H9 (cell line): ENCODE results near the gene NDUFAB1. TPM values are rescaled to one million over a fixed set of nuclear protein-coding genes. Genes with fewer than 3 reads are reported as not detected.

Experiments
- DNase-seq: peaks from one replicate; pipeline ENCODE4 v3.0.0-alpha.2; 2017
- H2AFZ ChIP-seq: one replicate; pipeline ENCODE4 v1.6.1; 2013; ENCODE audit warnings: mild to moderate bottlenecking, low read length, control low read depth, moderate library complexity
- H2AK5ac ChIP-seq: 2 replicates; pipeline ENCODE4 v1.6.1; 2013; ENCODE audit warnings: low read length, control low read depth, mixed read lengths; ENCODE audit not compliant: insufficient read length
- H2BK120ac ChIP-seq: one replicate; pipeline ENCODE4 v1.6.1; 2013; ENCODE audit warnings: low read depth, mild to moderate bottlenecking, low read length, control low read depth, inconsistent platforms; ENCODE audit not compliant: poor library complexity, severe bottlenecking
- H2BK12ac ChIP-seq: 2 replicates; pipeline ENCODE4 v1.6.1; 2013; ENCODE audit warnings: low read length, control low read depth, mixed read lengths, low read depth; ENCODE audit not compliant: insufficient read length
- H2BK15ac ChIP-seq: 2 replicates; pipeline ENCODE4 v1.6.1; 2013; ENCODE audit warnings: low read depth, low read length, control low read depth
- H2BK20ac ChIP-seq: one replicate; pipeline ENCODE4 v1.6.1; 2013; ENCODE audit warnings: low read depth, mild to moderate bottlenecking, low read length, control low read depth, inconsistent platforms; ENCODE audit not compliant: poor library complexity, severe bottlenecking
- H2BK5ac ChIP-seq: 2 replicates; pipeline ENCODE4 v1.6.1; 2013; ENCODE audit warnings: low read length, control low read depth, mixed read lengths; ENCODE audit not compliant: insufficient read length
- H3K14ac ChIP-seq: 2 replicates; pipeline ENCODE4 v1.6.1; 2013; ENCODE audit warnings: low read length, control low read depth; ENCODE audit not compliant: insufficient read depth
- H3K18ac ChIP-seq: 2 replicates; pipeline ENCODE4 v1.6.1; 2013; ENCODE audit warnings: low read depth, mild to moderate bottlenecking, mixed read lengths, low read length, control low read depth; ENCODE audit not compliant: insufficient read length
- H3K23ac ChIP-seq: 2 replicates; pipeline ENCODE4 v1.6.1; 2013; ENCODE audit warnings: low read length, control low read depth, mixed read lengths, low read depth; ENCODE audit not compliant: insufficient read length
- H3K23me2 ChIP-seq: 2 replicates; pipeline ENCODE4 v1.6.1; 2013; ENCODE audit warnings: low read depth, mild to moderate bottlenecking, mixed read lengths, low read length, control low read depth; ENCODE audit not compliant: insufficient read length, poor library complexity, severe bottlenecking
- H3K27ac ChIP-seq: 2 replicates; pipeline ENCODE4 v1.5.1; 2013; ENCODE audit warnings: low read length, control low read depth, mixed read lengths, low read depth; ENCODE audit not compliant: insufficient read length
- H3K27me3 ChIP-seq: 2 replicates; pipeline ENCODE4 v1.6.1; 2013; ENCODE audit warnings: low read length, control low read depth, inconsistent platforms; ENCODE audit not compliant: insufficient read depth
- H3K4ac ChIP-seq: 2 replicates; pipeline ENCODE4 v1.6.1; 2013; ENCODE audit warnings: low read depth, mild to moderate bottlenecking, control low read depth, inconsistent platforms, low read length, moderate library complexity
- H3K4me1 ChIP-seq: 2 replicates; pipeline ENCODE4 v1.6.1; 2013; ENCODE audit warnings: low read length, control low read depth, inconsistent platforms; ENCODE audit not compliant: insufficient read depth
- H3K4me2 ChIP-seq: 2 replicates; pipeline ENCODE4 v1.6.1; 2013; ENCODE audit warnings: low read length, control low read depth, mixed read lengths; ENCODE audit not compliant: insufficient read length, insufficient read depth
- H3K56ac ChIP-seq: 2 replicates; pipeline ENCODE4 v1.6.1; 2013; ENCODE audit warnings: low read depth, mild to moderate bottlenecking, mixed read lengths, low read length, control low read depth; ENCODE audit not compliant: insufficient read length
- H3K79me1 ChIP-seq: 2 replicates; pipeline ENCODE4 v1.6.1; 2013; ENCODE audit warnings: low read depth, mild to moderate bottlenecking, moderate library complexity, low read length, control low read depth, inconsistent platforms; ENCODE audit not compliant: insufficient read depth, poor library complexity, severe bottlenecking
- H3K79me2 ChIP-seq: 2 replicates; pipeline ENCODE4 v1.6.1; 2013; ENCODE audit warnings: low read length, control low read depth, inconsistent platforms; ENCODE audit not compliant: insufficient read depth
- H3K9ac ChIP-seq: 2 replicates; pipeline ENCODE4 v1.6.1; 2013; ENCODE audit warnings: low read length, control low read depth, mixed read lengths; ENCODE audit not compliant: insufficient read length; ENCODE audit errors: extremely low read depth
- H3K9me3 ChIP-seq: one replicate; pipeline ENCODE4 v1.6.1; 2013; ENCODE audit warnings: low read depth, low read length, inconsistent platforms; ENCODE audit not compliant: control insufficient read depth
- H3T11ph ChIP-seq: one replicate; pipeline ENCODE4 v1.6.1; 2013; ENCODE audit warnings: mild to moderate bottlenecking, low read length, control low read depth, inconsistent platforms
- H4K20me1 ChIP-seq: one replicate; pipeline ENCODE4 v1.6.1; 2013; ENCODE audit not compliant: control insufficient read depth, insufficient read length, insufficient read depth
- H4K5ac ChIP-seq: 2 replicates; pipeline ENCODE4 v1.6.1; 2013; ENCODE audit warnings: low read depth, mild to moderate bottlenecking, mixed read lengths, low read length, control low read depth; ENCODE audit not compliant: insufficient read length
- H4K8ac ChIP-seq: replicated peaks from 2 replicates; pipeline ENCODE4 v1.6.1; 2013; ENCODE audit warnings: low read length, control low read depth, mixed read lengths, low read depth; ENCODE audit not compliant: insufficient read length
- H4K91ac ChIP-seq: 2 replicates; pipeline ENCODE4 v1.6.1; 2013; ENCODE audit warnings: low read depth, mild to moderate bottlenecking, moderate library complexity, mixed read lengths, low read length, control low read depth; ENCODE audit not compliant: insufficient read length
- H3K27ac Mint-ChIP-seq, 3 experiments: 2 replicates in 2 of 3; 3 replicates in 1 of 3; pipeline ENCODE4 v1.8.0; 2020 to 2021; ENCODE audit warnings: mixed read lengths in 3 of 3, mild to moderate bottlenecking in 1 of 3, moderate library complexity in 1 of 3
- H3K27me3 Mint-ChIP-seq: 2 replicates; pipeline ENCODE4 v1.8.0; 2021; ENCODE audit warnings: low read depth, mild to moderate bottlenecking, moderate library complexity, mixed read lengths
- H3K36me3 Mint-ChIP-seq, 3 experiments: 2 replicates in 2 of 3; 3 replicates in 1 of 3; pipeline ENCODE4 v1.8.0; 2020 to 2021; ENCODE audit warnings: low read depth in 3 of 3, mixed read lengths in 3 of 3; ENCODE audit not compliant: insufficient read depth in 1 of 3
- H3K4me1 Mint-ChIP-seq, 2 experiments: 2 replicates each; pipeline ENCODE4 v1.8.0; 2020; ENCODE audit warnings: mixed read lengths in 2 of 2
- H3K4me3 Mint-ChIP-seq, 2 experiments: 2 replicates in 1 of 2; 3 replicates in 1 of 2; pipeline ENCODE4 v1.8.0; 2020 to 2021; ENCODE audit warnings: mild to moderate bottlenecking in 2 of 2, mixed read lengths in 2 of 2, moderate library complexity in 1 of 2
- H3K9me3 Mint-ChIP-seq, 2 experiments: 2 replicates in 1 of 2; 3 replicates in 1 of 2; pipeline ENCODE4 v1.8.0; 2020; ENCODE audit warnings: mild to moderate bottlenecking in 2 of 2, mixed read lengths in 2 of 2, moderate library complexity in 1 of 2
- WGBS: extraction: QIAGEN DNeasy Blood & Tissue Kit; methylation state at CpG from one replicate; pipeline ENCODE4 v1.1.7; 2013; ENCODE audit warnings: missing lambda C conversion rate, low lambda C conversion rate, mixed read lengths; ENCODE audit not compliant: insufficient read length; ENCODE audit errors: extremely low coverage; 5-methylcytosine and 5-hydroxymethylcytosine counted together
- total RNA-seq: library from RNA; stranded (reverse); gene quantifications from 2 replicates; pipeline ENCODE4 v1.2.1, GENCODE V29; 2021
- TF ChIP-seq, protein P1 (sequence below): fragments of 200-600 bp; sonication (generic); conservative IDR thresholded peaks from 3 replicates; pipeline ENCODE4 v1.8.0; 2021; ENCODE audit warnings: antibody characterized with exemption, mild to moderate bottlenecking

NDUFAB1 gene
- total RNA-seq, 1 experiment from 2014 or later: 192 TPM

DNA sequence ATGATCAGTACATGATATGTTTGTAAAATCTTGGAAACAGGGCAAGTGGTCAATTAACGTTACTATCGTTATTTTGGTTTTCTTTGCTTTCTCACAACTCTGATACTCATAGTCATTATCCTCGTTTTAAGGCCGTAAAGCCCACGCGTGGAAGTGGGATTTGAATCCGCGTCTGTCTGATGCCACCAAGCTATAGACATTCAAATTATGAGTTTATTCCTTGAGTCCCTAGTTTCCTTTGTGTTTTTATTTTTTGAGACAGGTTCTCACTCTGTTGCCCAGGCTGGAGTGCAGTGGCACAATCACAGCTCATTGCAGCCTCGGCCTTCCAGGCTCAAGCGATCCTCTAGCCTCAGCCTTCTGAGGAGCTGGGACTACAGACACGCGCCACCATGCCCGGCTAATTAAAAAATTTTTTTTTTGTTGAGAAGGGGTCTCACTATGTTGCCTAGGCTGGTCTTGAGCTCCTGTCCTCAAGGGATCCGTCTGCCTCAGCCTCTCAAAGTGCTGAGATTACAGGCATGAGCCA, 46.2 kb upstream of the NDUFAB1 start:
- Mint-ChIP-seq H3K36me3 (peaks cover 18 to 57% (median 46%) of the 10 kb centered on the region in 3 experiments; a peak in 6 of 7 replicates), H3K4me3 (peak overlapping the region; percentile 100), H3K27me3 (no peaks in the 10 kb centered on the region), H3K27ac (peak overlapping the region in 1 of 3 experiments; percentile 97; a peak in 1 of 7 replicates), H3K4me1 (peaks cover 9 to 17% of the 10 kb centered on the region in 2 experiments), H3K9me3 (no peaks in the 10 kb centered on the region)
- Histone ChIP-seq H2AFZ (no peak overlapping the region), H2BK5ac (no peak overlapping the region), H3K79me1 (peaks cover 6% of the 10 kb centered on the region), H4K5ac (no peak overlapping the region), H4K20me1 (peaks cover 4% of the 10 kb centered on the region), H3K9me3 (no peaks in the 10 kb centered on the region), H2BK12ac (no peak overlapping the region), H3K4me2 (peak overlapping the region; percentile 50), H3K23ac (no peak overlapping the region), H3T11ph (no peak overlapping the region), H3K56ac (no peak overlapping the region), H3K27ac (no peak overlapping the region), H2BK120ac (no peak overlapping the region), H2AK5ac (no peak overlapping the region), H3K14ac (no peak overlapping the region), H2BK15ac (no peak overlapping the region), H4K8ac (no peak overlapping the region), H2BK20ac (no peak overlapping the region), H3K23me2 (peaks cover 4% of the 10 kb centered on the region), H3K79me2 (peaks cover 1% of the 10 kb centered on the region; the same call in 1 of the 2 replicates), H3K4me1 (no peaks in the 10 kb centered on the region), H3K9ac (peak overlapping the region; percentile 47), H3K18ac (no peak overlapping the region), H3K27me3 (no peaks in the 10 kb centered on the region), H3K4ac (no peak overlapping the region), H4K91ac (no peak overlapping the region)
- DNase-seq: no peak
- TF ChIP-seq, protein P1, sequence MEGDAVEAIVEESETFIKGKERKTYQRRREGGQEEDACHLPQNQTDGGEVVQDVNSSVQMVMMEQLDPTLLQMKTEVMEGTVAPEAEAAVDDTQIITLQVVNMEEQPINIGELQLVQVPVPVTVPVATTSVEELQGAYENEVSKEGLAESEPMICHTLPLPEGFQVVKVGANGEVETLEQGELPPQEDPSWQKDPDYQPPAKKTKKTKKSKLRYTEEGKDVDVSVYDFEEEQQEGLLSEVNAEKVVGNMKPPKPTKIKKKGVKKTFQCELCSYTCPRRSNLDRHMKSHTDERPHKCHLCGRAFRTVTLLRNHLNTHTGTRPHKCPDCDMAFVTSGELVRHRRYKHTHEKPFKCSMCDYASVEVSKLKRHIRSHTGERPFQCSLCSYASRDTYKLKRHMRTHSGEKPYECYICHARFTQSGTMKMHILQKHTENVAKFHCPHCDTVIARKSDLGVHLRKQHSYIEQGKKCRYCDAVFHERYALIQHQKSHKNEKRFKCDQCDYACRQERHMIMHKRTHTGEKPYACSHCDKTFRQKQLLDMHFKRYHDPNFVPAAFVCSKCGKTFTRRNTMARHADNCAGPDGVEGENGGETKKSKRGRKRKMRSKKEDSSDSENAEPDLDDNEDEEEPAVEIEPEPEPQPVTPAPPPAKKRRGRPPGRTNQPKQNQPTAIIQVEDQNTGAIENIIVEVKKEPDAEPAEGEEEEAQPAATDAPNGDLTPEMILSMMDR: no peak
- WGBS: no CpG with 5 or more reads among the region's 14 CpGs
